Keratinocyte (primary cell): ENCODE results near the gene LCK. TPM values are rescaled to one million over a fixed set of nuclear protein-coding genes. Genes with fewer than 3 reads are reported as not detected.

Experiments used
- DNase-seq: peaks from one replicate; pipeline ENCODE4 v3.0.0-alpha.2; 2011; ENCODE audit warnings: low read depth, missing footprints, low spot score
- FAIRE-seq: peaks from 2 replicates; lab custom pipeline; 2011; peaks lifted over from hg19 to GRCh38; lab: Jason Lieb, UNC
- H2AFZ ChIP-seq: 2 replicates; pipeline ENCODE4 v1.6.0; 2012; ENCODE audit warnings: low read length, control low read depth, inconsistent platforms; ENCODE audit not compliant: control insufficient read depth
- H3K27ac ChIP-seq: 2 replicates; pipeline ENCODE4 v1.5.1; 2011; ENCODE audit warnings: low read length; ENCODE audit not compliant: control insufficient read depth, insufficient read depth
- H3K27me3 ChIP-seq: 3 replicates; pipeline ENCODE4 v1.6.0; 2011; ENCODE audit warnings: low read length; ENCODE audit not compliant: control insufficient read depth, insufficient read depth; ENCODE audit errors: extremely low read depth
- H3K36me3 ChIP-seq, 2 experiments: 2 replicates in 1 of 2; 3 replicates in 1 of 2; pipeline ENCODE4 v1.5.1; 2011; ENCODE audit warnings: low read length in 2 of 2, mild to moderate bottlenecking in 1 of 2; ENCODE audit not compliant: control insufficient read depth in 2 of 2, insufficient read depth in 2 of 2; ENCODE audit errors: extremely low read depth in 1 of 2
- H3K4me1 ChIP-seq: 3 replicates; pipeline ENCODE4 v1.5.1; 2011; ENCODE audit warnings: low read length; ENCODE audit not compliant: control insufficient read depth, insufficient read depth; ENCODE audit errors: extremely low read depth
- H3K4me2 ChIP-seq: 3 replicates; pipeline ENCODE4 v1.6.0; 2011; ENCODE audit warnings: low read depth, low read length; ENCODE audit not compliant: control insufficient read depth, insufficient read depth; ENCODE audit errors: extremely low read depth
- H3K4me3 ChIP-seq, 3 experiments: fragments of 200-600 bp in 1 of 3; sonication (generic) in 1 of 3; 2 replicates in 2 of 3; 3 replicates in 1 of 3; pipeline ENCODE4 v1.5.1; 2011 to 2016; ENCODE audit warnings: low read length in 3 of 3, mild to moderate bottlenecking in 3 of 3, control low read depth in 2 of 3, inconsistent platforms in 1 of 3, low read depth in 1 of 3, mixed read lengths in 1 of 3, mixed run types in 1 of 3, moderate library complexity in 1 of 3; ENCODE audit not compliant: control insufficient read depth in 2 of 3, insufficient read depth in 2 of 3; ENCODE audit errors: extremely low read depth in 1 of 3
- H3K79me2 ChIP-seq: 2 replicates; pipeline ENCODE4 v1.6.0; 2012; ENCODE audit warnings: low read length; ENCODE audit not compliant: control insufficient read depth, insufficient read depth
- H3K9ac ChIP-seq: 3 replicates; pipeline ENCODE4 v1.6.0; 2011; ENCODE audit warnings: low read length; ENCODE audit not compliant: control insufficient read depth, insufficient read depth; ENCODE audit errors: extremely low read depth
- H3K9me1 ChIP-seq: 3 replicates; pipeline ENCODE4 v1.6.0; 2011; ENCODE audit warnings: low read length; ENCODE audit not compliant: control insufficient read depth, insufficient read depth; ENCODE audit errors: extremely low read depth
- H3K9me3 ChIP-seq: 2 replicates; pipeline ENCODE4 v1.5.1; 2012; ENCODE audit warnings: low read depth, low read length; ENCODE audit not compliant: control insufficient read depth
- H4K20me1 ChIP-seq: 3 replicates; pipeline ENCODE4 v1.6.0; 2011; ENCODE audit warnings: low read length; ENCODE audit not compliant: control insufficient read depth, insufficient read depth; ENCODE audit errors: extremely low read depth
- EZH2 ChIP-seq: IDR thresholded peaks from one replicate; pipeline ENCODE4 v1.6.1; 2012; ENCODE audit warnings: inconsistent platforms, mild to moderate bottlenecking, low read length, moderate library complexity
- dilution Hi-C: fragments of 300-500 bp; cut with MboI; formaldehyde crosslinking; loops from one replicate; pipeline ENCODE4 v1.7.0; 2020; ENCODE audit warnings: low sequenced_read_pairs; ENCODE audit not compliant: extremely low pct_ligation_motif_present
- polyA plus RNA-seq, 5 experiments: library from polyadenylated mRNA; depleted of rRNA in 3 of 5; stranded (reverse) in 3 of 5; stranded (forward) in 1 of 5; unstranded in 1 of 5; fragments of >200 nt; gene quantifications; 1 replicate in 1 of 5; 2 replicates in 3 of 5; 3 replicates in 1 of 5; pipeline versions ENCODE4 v1.2.1 to v1.2.3, GENCODE V29; 2011 to 2012; ENCODE audit warnings: missing spikeins in 2 of 5, low read depth in 1 of 5, low replicate concordance in 1 of 5
- TF ChIP-seq, protein P1 (sequence below), 3 experiments: IDR thresholded peaks in 1 of 3; conservative IDR thresholded peaks in 1 of 3; optimal IDR thresholded peaks in 1 of 3; 2 replicates in 2 of 3; 3 replicates in 1 of 3; pipeline versions ENCODE3 to v1.5.1; 2011; ENCODE audit warnings: low read length in 3 of 3, mild to moderate bottlenecking in 3 of 3, moderate library complexity in 2 of 3, control low read depth in 1 of 3, inconsistent platforms in 1 of 3; ENCODE audit not compliant: insufficient read depth in 2 of 3; ENCODE audit errors: extremely low read depth in 1 of 3

Gene LCK
- polyA plus RNA-seq, 1 donor (not counting 4 experiments of a cell fraction or from before 2014, with no cell fraction given): 0.16 TPM

DNA sequence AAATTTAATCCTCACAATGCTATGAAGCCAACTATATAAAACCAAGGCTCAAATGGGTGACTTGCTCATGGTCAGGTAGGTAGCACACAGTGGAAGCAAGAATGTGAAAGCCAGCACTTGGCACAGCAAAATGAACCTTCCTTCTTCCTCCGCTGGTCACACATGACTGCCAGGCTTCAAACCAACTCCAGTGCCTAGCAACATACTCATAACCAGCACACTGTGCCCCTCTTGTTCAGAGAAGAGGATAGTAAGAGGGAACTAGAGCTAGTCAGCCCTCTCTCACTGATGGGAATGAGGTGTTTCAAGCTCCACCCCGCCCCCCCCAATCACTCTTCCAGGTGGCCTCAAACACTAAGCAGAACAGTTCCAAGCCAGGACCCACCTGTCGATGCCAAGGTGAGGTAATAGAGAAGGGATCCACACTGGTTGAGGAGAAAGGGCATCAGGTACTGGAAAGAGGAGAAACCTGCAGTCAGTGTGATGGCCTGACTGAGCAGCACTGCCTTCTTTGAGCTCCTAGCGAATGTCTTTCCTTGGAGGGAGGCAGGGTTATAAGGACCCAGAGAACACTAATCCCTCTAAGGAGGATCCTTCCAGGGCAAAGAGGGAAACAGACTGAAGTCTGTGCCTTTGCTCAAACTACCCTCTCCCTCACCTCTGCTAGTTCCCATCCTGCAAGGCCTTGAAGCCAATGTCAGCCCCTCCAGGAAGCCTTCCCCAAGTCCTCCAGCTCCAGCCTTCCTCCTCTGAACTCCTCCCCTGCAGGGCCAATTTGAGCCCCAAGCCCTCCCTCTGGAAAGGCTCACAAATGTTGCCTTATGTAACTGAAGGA lies 30.1 kb upstream of the LCK start:
- Histone ChIP-seq H4K20me1 (no peaks in the 10 kb centered on the region), H3K4me3 (peak overlapping the region; percentile 82 to 96 (median 89)), H2AFZ (no peak overlapping the region), H3K27ac (peak overlapping the region; percentile 98), H3K9me1 (no peaks in the 10 kb centered on the region), H3K79me2 (peaks cover 33% of the 10 kb centered on the region), H3K36me3 (peaks cover 10 to 27% of the 10 kb centered on the region in 2 experiments), H3K4me2 (peak overlapping the region; percentile 80), H3K9me3 (no peaks in the 10 kb centered on the region), H3K4me1 (peaks cover 33% of the 10 kb centered on the region), H3K27me3 (no peaks in the 10 kb centered on the region), H3K9ac (peak overlapping the region; percentile 100)
- DNase-seq (no peak), FAIRE-seq (no peak)
- dilution Hi-C loops: no loop called here
- TF ChIP-seq EZH2: no peak
- TF ChIP-seq, protein P1, sequence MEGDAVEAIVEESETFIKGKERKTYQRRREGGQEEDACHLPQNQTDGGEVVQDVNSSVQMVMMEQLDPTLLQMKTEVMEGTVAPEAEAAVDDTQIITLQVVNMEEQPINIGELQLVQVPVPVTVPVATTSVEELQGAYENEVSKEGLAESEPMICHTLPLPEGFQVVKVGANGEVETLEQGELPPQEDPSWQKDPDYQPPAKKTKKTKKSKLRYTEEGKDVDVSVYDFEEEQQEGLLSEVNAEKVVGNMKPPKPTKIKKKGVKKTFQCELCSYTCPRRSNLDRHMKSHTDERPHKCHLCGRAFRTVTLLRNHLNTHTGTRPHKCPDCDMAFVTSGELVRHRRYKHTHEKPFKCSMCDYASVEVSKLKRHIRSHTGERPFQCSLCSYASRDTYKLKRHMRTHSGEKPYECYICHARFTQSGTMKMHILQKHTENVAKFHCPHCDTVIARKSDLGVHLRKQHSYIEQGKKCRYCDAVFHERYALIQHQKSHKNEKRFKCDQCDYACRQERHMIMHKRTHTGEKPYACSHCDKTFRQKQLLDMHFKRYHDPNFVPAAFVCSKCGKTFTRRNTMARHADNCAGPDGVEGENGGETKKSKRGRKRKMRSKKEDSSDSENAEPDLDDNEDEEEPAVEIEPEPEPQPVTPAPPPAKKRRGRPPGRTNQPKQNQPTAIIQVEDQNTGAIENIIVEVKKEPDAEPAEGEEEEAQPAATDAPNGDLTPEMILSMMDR (optimal IDR thresholded peaks at IDR 0.05 in 1 of 3, IDR thresholded peaks at IDR 0.05 in 1 of 3, conservative IDR thresholded peaks at IDR 0.05 in 1 of 3; ENCODE audit: extremely low read depth in 1 of 3, insufficient read depth in 2 of 3, low read length in 3 of 3): no peak

GRCh38 chr1:32221581-32221979 lies 29.5 kb upstream of the LCK start:
- H3K79me2 ChIP-seq: peaks cover 37% of the 10 kb centered on the region
- H3K4me2 ChIP-seq: peak overlapping the region; percentile 80
- FAIRE-seq: no peak
- H3K9me1 ChIP-seq: no peaks in the 10 kb centered on the region
- H4K20me1 ChIP-seq: no peaks in the 10 kb centered on the region
- H3K9ac ChIP-seq: peak overlapping the region; percentile 100
- peaks cover 27% of the 10 kb centered on the region for H3K4me1 ChIP-seq
- H3K4me3 ChIP-seq: peak overlapping the region; percentile 82 to 96 (median 89)
- no peak for DNase-seq
- H3K36me3 ChIP-seq: peaks cover 13 to 23% of the 10 kb centered on the region in 2 experiments
- H2AFZ ChIP-seq: no peak overlapping the region
- TF ChIP-seq, protein P1 (optimal IDR thresholded peaks at IDR 0.05 in 1 of 3, IDR thresholded peaks at IDR 0.05 in 1 of 3, conservative IDR thresholded peaks at IDR 0.05 in 1 of 3; ENCODE audit: extremely low read depth in 1 of 3, insufficient read depth in 2 of 3, low read length in 3 of 3): no peak
- no peak for TF ChIP-seq EZH2
- no peaks in the 10 kb centered on the region for H3K9me3 ChIP-seq
- H3K27ac ChIP-seq: peak overlapping the region; percentile 98
- H3K27me3 ChIP-seq: no peaks in the 10 kb centered on the region
- dilution Hi-C loops: no loop called here
